T1000 (cell line): ENCODE measurements around the gene MFN2.
"Not testable (repeated sequence)": the region's sequence is repeated elsewhere in the genome, so short reads cannot be mapped to it uniquely, and the experiment has no call there.

Experiments used
- DNase-seq: peaks from one replicate; lab custom pipeline; 2025; ENCODE audit warnings: mixed read lengths; lab: John Stamatoyannopoulos, UW

MFN2 gene

DNA sequence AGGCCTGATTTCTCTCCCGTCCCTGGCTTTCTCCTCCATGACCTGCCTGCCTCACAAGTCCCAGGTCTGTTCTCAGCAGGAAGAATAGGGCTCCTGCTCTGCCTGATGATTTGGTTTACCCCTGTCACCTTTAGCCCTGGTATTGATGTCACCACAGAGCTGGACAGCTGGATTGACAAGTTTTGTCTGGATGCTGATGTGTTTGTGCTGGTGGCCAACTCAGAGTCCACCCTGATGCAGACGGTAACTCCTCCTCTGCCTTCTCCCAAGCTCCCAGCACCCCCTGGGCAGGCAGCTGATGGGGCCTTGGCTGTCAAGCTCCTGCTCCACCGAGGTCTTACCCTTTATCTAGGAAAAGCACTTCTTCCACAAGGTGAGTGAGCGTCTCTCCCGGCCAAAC is 18.4 kb downstream of the MFN2 start:
- no peak for DNase-seq

DNA sequence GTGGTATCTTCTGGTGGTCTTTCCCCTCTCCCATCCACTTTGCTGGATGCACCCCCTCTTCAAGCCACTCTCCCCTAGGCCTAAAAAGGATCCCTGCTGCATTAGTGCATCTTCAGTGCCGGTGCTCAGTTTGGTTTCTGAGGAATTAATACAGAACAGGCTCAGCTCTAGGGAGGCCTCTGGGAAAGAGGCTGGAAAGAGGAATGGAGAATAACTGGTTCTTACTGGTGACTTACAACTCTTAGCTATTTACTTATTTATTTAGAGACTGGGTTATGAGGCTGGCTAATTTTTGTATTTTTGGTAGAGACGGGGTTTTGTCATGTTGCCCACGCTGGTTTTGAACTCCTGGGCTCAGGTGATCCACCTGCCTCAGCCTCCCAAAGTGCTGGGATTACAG is 19.0 kb downstream of the MFN2 start:
- DNase-seq: no peak

DNA sequence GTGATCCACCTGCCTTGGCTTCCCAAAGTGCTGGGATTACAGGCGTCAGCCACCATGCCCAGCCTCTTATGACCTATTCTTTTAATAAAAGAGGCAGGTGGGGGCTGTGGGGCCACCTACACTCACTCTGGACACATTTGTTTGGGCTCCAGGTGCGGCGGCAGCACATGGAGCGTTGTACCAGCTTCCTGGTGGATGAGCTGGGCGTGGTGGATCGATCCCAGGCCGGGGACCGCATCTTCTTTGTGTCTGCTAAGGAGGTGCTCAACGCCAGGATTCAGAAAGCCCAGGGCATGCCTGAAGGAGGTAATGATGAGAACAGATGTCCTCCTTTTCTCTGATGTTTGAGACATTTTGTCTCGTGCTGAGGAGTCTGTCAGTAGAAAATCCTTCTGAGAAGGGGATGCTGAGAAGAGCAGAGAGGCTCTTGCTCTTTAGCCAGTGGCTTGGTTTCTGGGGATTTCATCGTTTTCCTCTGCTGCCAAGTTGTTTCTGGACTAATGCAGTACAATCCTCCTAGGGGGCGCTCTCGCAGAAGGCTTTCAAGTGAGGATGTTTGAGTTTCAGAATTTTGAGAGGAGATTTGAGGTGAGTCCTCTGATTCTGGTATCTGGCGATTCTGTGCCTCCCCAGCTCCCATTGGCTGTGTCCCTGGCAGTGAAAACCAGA is 21.1 kb downstream of the MFN2 start:
- no peak for DNase-seq

DNA sequence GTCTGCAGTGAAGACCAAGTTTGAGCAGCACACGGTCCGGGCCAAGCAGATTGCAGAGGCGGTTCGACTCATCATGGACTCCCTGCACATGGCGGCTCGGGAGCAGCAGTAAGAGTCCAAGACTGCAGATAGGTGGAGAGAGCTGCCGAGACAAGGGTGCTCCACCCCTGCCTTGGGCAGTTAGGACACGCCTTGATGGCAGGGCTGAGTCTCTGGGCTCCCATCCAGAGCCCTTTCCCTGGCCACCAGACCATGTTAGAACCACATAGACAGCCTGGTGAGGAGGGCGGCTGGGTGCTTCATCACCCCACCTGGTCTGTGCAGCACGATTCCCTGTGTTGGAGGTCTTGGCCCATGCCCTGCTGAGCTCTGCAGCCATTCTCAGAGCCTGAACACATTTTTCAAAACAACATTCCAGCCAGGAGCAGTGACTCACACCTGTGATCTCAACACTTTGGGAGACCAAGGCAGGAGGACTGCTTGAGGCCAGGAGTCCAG is 21.8 kb downstream of the MFN2 start:
- DNase-seq: no peak

- no peak for DNase-seq
Measured at GRCh38 chr1:12003762-12004161, 23.5 kb downstream of the MFN2 start.

- DNase-seq: no peak
Measured at GRCh38 chr1:12005488-12006166, 25.4 kb downstream of the MFN2 start.

DNA sequence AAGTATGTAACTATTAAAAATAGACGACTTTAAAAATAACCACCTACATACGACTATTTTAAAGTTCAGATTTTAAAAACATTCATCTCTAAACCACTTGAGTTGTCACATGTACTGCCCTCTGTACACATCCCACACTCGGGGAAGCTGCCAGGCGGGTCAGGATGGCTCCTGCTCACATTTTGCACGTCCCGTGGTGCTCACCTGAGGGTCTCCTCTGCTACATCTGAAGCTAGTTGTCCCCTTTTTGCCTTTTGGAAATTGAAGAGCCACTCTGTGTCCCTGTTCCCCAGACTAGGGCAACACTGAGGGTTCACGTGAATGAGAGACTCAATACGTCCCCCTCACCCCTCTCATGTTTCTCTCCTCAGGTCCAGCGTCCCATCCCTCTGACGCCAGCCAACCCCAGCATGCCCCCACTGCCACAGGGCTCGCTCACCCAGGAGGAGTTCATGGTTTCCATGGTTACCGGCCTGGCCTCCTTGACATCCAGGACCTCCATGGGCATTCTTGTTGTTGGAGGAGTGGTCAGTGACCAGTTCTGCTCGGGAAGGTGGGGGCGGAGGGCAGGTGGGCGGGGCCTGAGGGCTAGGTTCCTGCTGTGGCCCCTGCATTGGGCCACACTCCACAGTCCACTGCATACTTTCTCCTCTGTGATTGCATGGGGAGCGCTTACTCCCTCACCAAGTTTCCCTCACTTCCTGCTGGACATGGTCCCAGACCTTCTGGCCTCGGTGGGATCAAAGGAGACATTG is 26.1 kb downstream of the MFN2 start:
- no peak for DNase-seq

DNA sequence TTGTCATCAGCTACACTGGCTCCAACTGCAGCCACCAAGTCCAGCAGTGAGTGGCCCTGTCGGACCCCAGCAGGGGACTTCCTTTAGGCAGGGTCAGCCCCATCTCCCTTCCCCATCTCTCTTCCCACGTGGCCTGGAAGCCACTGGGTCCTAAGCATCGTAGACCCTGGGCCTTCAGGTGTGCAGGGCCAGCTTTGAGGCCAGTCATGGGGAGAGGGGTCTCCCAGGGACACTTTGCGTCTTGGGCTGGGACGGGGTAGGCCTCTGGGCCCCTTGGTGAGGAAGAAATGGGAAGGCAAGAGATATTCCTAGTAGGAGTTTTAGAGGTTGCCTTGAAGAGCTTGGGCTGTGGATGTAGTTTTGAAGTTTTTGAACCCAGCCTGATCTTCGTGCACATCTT is 27.0 kb downstream of the MFN2 start:
- DNase-seq: no peak

DNA sequence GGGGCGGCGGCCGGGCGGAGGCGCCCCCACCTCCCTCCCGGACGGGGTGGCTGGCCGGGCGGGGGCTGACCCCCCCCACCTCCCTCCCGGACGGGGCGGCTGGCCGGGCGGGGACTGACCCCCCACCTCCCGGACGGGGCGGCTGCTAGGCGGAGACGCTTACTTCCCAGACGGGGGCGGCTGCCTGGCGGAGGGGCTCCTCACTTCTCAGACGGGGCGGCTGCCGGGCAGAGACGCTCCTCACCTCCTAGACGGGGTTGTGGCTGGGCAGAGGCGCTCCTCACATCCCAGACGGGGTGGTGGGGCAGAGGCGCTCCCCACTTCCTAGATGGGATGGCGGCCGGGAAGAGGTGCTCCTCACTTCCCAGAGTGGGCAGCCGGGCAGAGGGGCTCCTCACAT is 28.1 kb downstream of the MFN2 start:
- not testable (repeated sequence) for DNase-seq

DNA sequence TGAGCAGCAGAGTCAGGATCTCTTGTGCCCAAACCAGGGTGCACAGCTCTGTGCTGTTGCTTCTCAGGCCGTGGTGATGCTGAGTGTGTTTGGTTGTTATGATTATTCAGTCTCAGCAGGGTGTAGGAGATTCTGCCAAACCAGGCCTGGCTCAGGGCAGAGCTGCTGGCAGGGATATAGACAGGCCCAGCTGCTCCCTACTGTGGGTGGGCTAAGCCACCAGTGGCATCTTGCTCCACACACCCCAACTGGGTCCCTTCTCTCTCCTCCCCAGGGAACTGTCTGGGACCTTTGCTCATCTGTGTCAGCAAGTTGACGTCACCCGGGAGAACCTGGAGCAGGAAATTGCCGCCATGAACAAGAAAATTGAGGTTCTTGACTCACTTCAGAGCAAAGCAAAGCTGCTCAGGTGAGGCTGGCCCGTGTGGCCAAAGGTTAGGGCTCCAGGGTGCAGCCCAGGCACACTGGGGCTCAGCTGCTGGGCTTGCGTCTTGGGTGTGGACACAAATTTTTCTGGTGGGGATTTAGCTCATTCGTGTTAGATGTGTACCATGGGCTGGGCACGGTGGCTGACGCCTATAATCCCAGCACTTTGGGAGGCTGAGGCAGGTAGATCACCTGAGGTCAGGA is 29.2 kb downstream of the MFN2 start:
- DNase-seq: no peak

DNA sequence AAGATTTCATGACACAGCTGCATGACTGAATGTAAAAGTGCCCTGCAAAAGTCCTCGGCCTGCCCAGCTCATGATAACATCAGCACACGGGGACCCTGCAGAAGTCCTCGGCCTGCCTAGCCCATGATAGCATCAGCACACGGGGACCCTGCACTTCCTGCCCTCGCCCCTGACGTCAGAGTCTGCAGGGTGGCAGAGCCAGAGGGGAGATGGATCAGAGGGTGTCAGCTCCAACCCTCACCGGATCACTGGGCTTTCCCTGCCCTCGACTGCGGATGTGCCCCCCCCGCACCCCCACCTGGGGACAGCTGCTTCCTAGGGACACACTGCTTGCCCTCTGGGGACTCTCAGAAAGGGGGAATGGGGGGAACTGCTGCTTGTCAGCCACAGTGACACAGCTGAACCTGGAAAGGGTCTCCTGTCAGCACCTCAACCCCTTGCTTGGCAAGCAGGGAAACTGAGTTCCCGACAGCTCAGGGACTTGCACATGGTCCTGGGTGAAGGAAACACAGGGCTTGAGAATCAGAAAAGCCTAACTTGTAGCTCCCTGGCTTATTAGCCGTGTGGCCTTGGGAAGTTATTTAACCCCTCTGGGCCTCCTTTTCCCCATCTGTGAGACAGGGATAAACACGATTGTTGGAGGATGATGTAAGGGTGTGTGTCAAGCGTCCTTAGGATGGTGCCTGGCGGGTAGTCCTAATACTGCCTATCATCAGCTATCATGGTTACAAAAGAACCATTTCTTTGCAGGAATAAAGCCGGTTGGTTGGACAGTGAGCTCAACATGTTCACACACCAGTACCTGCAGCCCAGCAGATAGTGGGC is 30.7 kb downstream of the MFN2 start:
- DNase-seq: no peak

DNA sequence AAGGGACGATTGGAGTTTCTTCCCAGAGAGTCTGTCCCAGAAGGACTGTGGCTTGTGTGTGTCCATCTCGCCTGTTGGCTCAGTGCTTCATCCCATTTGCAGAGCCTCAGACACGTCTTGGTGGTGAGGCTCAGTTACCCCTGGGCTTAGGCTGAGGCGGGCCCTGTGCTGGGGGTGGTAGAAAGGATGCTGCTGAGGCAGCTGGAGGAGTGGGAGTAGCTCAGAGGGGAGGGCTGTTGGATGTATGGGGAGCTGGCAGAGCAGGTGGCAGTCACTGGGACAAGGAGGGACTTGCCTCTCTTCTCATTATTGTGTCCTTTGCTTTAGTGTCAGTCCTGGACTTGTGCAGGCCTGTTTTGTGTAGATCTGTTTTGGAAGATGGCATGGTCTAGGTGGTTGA is 31.8 kb downstream of the MFN2 start:
- DNase-seq: no peak

DNA sequence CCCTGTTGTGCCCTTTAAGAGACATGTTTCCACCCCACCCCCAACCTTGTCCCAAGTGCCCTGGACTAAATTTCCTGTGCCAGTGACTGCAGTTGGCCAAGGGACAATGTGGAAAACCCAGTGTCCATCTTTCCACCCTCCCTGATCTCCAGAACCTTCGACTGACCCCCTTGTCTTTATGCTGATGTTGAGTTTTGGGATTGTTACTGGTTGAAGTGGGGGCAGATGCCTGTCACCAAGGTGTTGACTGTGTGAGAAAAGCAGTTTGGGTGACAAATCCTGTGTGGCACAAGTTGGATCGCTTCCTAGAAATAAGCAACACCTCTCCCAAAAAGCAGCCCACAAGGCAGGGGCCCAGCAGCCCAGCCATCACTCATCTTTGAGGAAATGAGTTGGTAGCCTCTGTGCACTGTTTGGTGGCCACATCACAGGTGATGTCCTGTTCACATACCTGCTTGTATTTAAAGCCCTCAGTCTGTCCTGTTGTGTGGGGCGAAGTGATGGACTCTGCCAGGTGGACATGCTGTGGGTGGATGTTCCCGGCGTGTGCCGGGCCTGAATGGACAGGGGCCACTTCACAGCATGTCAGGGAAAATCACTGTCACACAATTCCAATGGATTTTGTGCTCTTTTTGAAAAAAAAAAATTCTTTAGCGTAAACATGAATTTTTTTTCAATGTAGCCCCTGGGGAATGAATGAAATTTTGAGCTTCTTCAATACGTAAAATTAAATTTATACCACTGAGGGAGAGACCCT is 32.5 kb downstream of the MFN2 start:
- DNase-seq: no peak

DNA sequence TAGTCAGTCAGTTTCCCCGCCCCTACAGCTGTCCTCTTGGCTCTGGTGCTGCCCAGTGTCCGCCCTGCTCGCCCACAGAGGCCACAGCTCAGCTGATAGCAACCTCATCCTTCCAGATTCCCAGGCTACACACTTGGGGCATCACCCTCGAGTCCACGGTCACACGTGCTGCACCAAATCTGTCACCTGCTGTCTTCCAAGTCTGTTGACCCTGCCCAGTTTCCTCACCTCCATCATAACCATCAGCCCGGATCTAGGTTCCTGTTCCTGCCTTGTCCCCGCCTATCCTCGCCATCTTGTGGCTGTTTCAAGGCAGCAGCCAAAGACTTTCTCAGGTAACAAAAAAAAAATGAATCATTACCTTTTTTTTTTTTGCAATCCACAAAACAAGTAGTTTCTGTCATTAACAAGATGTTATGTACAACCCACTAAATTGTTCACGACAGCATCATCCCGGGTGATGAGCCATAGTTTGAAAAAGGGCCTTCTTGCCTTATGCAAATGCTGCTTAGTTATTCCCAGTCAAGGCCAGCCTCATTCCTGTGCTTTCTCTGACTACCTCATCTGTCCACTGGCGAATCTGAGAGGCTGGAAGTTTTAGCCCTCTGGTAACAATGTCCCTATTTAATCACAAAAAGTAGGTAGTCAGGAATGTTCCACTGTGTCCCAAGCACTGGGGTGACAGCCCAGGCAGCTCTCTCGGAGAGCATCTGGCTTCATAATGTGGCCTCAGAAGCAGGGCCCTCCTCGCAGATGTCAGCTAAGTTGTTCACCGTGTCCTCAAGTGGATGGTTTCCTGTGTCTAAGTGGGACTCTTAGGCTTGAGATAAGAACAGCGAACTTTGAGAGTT is 34.1 kb downstream of the MFN2 start:
- DNase-seq: no peak

GRCh38 chr1:12015001-12015491 is 34.8 kb downstream of the MFN2 start:
- no peak for DNase-seq

- DNase-seq: no peak
Measured at GRCh38 chr1:12015499-12015898, 35.3 kb downstream of the MFN2 start.

GRCh38 chr1:12016182-12016581 is 35.9 kb downstream of the MFN2 start:
- no peak for DNase-seq

DNA sequence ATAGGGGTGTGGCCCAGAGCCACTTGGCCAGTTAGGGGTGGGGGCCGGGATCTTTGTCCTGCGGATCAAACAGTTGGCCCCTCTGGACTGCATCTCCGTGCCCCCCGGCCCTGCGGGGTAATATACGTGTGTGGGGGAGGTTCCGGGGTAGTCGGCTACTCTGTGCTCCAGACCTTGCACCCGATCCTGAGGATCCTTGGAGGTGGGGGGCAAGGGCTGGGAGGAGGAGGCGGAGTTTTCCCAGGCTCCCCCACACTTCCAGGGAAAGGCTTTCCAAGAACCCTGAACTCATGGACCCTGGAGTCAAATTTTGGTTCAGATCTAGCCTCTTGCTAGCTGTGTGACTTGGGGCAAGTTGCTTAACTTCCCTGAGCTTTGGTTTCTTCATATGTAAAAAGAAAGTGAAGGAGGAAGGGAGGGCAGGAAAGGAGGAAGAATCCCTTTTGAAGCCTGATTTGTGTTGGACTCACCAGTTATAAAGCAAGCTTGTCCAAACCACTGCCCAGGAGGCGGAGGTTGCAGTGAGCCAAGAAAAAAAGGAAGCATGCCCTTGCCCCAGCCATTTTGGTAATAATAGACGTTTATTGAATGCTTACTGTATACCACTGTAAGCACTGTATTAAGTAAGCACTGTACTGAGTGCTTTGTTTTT is 39.7 kb downstream of the MFN2 start:
- no peak for DNase-seq

DNA sequence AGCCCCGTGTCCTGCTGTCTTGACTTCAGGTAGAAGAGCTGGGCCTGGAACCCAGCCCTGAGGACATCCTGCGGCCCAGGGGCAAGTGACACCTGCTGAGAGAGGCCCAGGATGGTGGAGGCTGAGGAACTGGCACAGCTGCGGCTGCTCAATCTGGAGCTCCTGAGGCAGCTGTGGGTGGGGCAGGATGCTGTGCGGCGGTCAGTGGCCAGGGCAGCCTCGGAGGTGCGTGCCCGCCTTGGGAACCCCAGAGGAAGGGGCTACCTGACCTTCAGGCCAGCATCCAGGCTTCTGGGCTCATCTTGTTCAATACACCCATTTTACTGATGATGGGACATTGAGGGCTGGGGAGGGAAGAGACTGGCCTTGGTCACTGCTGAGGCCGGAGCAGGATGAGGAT is 41.4 kb downstream of the MFN2 start:
- no peak for DNase-seq
